Measurements from ENCODE around the gene MROH7.

GRCh38 chr1:54710841-54711240 is 69.3 kb downstream of the MROH7 start:
- TF ChIP-seq CTCF (IDR thresholded peaks at IDR 0.05), result no peak
- no peak for TF ChIP-seq EP300 (IDR thresholded peaks at IDR 0.05)
